ENCODE data around the gene MID2.

DNA sequence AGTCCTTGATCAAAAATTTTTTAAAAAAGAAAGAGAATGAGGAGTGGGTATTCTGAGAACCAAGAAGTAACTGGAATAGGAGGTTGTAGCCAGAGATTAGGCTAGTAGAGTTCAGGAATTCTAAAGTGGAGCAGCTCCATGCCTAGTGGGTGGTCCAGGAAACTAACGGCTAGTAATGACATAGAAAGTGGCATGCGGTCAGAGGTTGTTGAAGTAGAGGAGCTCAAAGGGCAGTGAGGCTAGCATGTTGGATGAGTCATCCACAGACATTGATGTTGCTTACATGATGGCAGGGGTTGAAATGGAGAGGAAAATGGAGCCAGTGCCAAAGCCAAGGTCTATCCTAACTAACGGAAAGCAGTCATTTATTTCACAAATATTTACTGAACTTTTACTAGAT, 114.4 kb downstream of the MID2 start:
- TF ChIP-seq POLR2A (IDR thresholded peaks at IDR 0.05; ENCODE audit: low read depth, low read length), result no peak
- TF ChIP-seq POLR2AphosphoS5 (IDR thresholded peaks at IDR 0.05; ENCODE audit: low read depth, low read length), result no peak
- no peak for TF ChIP-seq TAF1 (IDR thresholded peaks at IDR 0.05; ENCODE audit: low read depth, low read length)
- no peak for TF ChIP-seq PAX5 (IDR thresholded peaks at IDR 0.05; ENCODE audit: insufficient read depth, low read length, severe bottlenecking)
- TF ChIP-seq POU2F2 (IDR thresholded peaks at IDR 0.05; ENCODE audit: low read depth, low read length), result no peak
